GM18870 (cell line): ENCODE measurements around the gene UBE2G2.
"Not testable (repeated sequence)": the region's sequence is repeated elsewhere in the genome, so short reads cannot be mapped to it uniquely, and the experiment has no call there.

Source experiments
- ATAC-seq: cut with Tn5 transposase; IDR thresholded peaks from one replicate; pipeline ENCODE4 v1.9.1; 2021; ENCODE audit warnings: moderate library complexity; ENCODE audit not compliant: unreplicated experiment

The UBE2G2 gene

DNA sequence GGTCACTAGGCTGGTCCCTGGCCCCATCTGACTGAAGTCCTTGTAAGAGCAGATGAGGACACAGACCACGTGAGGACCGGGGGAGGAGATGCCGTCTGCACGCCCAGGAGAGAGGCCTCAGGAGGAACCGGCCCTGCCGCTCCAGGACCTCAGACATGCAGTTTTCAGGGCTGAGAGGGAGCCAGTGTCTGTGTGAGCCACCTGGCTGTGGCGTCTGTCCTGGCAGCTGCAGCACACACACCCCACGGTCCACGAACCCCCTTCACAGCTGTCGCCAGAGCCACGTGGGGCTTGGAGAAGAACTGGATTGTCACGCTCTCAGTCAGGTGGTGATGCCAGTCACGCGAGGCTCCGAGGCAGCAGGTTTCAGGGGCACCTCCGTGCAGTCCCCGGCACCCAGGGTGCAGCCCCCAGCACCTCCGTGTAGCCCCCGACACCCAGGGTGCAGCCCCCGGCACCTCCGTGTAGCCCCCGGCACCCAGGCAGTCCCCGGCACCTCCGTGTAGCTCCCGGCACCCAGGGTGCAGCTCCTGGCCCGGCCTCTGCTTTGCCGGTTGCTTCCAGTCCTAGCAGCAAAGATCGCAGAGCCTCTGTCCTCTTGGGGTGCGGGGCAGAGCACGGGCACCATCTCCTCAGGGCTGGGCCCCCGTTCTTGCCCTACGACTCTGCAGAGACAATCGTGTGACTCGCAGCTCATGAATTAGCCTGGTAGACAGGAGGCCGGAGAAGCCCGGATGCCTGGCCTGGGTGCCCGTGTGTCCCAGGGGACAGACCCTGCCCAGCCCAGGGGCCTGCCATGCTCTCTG is 35.2 kb upstream of the UBE2G2 start:
- ATAC-seq: no peak

GRCh38 chr21:44836349-44836665 is 34.7 kb upstream of the UBE2G2 start:
- ATAC-seq: no peak

GRCh38 chr21:44835647-44835973 is 34.0 kb upstream of the UBE2G2 start:
- ATAC-seq: no peak

DNA sequence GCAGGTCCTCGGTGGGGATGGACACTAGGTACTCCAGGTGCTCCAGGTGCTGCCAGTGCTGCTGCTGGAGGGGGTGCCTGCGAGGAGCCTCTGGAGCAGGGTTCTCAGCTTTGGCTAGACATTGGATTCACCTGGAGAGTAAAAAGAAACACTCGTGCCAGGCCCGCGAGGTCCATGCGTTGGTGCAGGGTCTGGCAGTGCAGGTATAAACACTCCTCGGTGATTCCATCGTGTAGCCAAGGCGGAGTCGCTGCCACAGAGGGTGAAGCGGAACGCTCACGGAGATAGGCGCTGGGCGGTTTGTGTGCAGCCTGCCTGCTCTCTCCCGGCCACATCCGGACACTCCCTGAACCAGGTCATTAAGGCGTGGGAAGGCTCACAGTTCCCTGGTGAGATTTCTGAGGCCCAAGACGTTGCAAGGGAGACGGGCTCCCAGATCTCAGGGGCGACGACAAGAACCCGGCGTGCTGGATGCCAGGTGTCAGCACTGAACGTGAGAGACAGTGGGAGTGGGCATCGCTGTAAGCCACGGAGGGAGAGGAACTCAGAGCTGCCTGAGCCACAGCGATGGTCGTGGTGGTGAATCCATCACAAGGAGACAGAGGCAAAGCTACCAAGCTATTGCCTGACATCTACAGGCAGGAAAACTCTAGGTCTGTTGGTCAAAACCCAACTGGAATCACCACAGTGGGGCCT is 33.5 kb upstream of the UBE2G2 start:
- ATAC-seq: no peak

GRCh38 chr21:44834231-44834950 is 32.8 kb upstream of the UBE2G2 start:
- no peak for ATAC-seq

DNA sequence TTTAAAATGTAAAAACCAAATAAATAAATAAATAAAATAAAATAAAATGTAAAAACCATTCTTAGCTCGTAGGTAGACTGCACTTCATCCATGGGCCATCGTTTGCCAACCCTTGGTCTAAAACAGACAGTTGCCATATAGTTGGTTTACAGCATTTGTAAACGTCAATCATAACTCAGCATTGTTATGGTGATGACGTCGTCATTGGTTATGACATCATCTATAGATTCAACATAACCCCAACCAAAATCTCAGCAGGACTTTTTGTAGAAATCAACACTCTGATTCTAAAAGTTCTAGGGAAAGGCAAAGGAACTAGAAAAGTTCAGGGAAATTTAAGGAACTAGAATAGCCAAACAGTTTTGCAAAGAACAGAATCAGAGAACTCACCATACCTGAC is 32.0 kb upstream of the UBE2G2 start:
- no peak for ATAC-seq

GRCh38 chr21:44832516-44833255 is 31.1 kb upstream of the UBE2G2 start:
- not testable (repeated sequence) for ATAC-seq

DNA sequence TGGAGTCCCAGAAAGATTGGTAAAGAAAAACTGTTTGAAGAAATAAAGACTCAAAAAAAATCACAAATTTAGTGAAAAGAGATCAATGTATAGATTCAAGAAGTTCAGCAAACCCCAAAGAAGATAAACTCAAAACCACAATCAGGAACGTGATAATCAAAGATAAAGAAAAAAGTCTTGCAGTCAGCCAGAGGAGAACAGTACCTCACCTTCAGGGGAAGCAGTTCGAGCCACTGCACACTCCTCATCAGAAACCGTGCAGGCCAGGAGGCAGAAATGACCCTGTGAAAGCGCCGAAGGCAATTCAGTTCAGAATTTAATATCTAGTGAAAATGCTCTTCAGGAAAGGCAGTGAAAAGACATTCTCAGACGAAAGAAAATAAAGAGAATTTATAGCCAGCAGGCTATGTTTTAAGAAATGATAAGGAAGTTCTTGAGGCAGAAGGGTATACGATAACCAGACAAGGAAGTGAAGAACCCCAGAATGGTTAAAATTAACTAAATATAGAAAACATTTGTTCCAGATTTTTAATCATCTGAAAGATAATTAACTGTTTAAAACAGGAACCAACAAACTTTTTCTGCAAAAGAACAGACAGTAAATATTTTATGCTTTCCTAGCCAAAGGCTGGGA is 29.7 kb upstream of the UBE2G2 start:
- no peak for ATAC-seq

GRCh38 chr21:44829507-44830092 is 28.0 kb upstream of the UBE2G2 start:
- no peak for ATAC-seq

- no peak for ATAC-seq
These were observed 26.9 kb upstream of the UBE2G2 start for GRCh38 chr21:44828362-44829056.

GRCh38 chr21:44823179-44823660 is 21.6 kb upstream of the UBE2G2 start:
- ATAC-seq: no peak

- no peak for ATAC-seq
These were observed 21.0 kb upstream of the UBE2G2 start for GRCh38 chr21:44822484-44823178.

GRCh38 chr21:44820851-44821250 is 19.2 kb upstream of the UBE2G2 start:
- no peak for ATAC-seq

DNA sequence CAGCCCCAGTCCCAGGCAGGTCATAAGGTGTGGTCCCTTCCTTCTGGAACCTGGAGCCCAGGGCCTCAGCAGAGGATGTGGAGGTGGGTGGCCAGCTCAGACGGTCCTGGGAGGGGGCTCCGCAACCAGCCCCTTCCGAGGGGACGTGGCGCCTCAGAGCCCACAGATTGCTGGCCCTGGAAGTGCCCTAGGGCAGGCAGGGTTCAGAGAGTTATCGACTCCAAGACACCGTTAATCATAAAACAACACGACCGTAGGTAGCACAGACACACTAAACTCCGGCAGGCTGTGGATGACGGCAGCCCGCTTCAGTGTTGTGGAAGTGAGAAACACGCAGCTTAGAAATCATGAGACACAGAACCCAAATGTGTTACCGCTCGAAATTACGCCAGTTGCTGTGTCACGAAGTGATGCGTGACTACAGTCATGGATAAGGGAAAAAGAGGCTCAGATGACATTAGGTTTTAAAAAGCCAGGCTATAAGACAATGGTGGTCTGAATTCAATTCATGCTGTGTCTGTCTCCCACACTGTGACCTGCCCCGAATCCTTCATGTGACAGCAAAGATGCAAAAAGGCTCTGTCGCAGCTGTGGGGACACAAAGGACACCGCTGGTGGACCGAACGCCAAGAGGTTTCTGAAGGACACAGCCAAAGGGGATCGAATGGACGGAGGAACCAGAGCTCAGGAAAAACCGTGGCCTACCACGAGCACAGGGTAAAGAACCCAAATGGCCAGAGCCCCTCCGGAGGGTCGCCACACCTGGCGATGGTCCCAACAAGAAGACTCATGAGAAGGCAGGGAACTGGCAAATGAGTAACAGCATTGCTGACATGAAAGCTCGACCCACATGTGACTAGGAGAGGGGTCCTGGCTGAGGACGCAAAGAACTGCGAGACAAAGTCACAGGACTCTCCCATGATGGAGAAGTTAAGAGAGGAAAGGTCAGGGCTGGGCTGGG is 17.9 kb upstream of the UBE2G2 start:
- ATAC-seq: no peak

- no peak for ATAC-seq
These were observed 17.0 kb upstream of the UBE2G2 start for GRCh38 chr21:44818640-44819011.

DNA sequence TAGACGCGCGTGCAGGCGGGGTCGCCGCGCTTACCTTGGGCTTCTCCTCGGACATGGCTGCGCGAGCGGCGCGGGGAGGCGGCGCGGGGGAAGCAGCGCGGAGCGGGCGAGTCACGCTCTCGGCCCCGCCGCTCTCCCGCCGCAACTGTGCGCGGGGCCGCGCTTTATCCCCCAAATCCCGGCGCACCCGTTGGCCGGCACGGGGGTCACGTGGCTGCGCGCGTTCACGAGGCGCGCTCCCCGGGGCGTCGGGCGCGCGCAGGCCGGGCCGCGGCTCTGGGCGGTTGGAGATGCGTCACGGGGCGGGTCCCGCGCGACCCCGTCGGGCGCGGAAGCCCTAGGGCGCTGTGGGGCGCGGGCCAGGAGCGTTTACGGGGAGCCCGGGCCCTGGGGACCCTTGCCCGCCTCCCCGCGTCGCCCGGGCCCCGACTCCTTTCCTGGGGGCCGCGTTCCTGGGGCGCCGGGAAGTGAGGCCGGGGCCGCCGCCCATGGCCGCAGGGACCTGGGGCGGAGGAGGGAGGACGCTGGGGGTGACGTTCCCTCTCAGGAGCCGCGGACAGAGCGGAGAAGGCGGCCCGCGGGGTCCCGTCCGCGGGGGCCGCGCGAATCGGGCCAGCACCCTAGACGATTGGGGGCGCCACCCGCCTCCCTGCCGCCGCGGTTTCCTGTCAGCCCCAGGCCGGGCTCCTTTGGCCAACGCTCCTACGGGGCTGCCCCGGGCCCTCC is 16.5 kb upstream of the UBE2G2 start, which contains the start of gene SUMO3:
SUMO3 (minus strand) TSS at position 149 of the 726 bp plus-strand sequence; CDS start at position 55, 94 bp downstream.
- no peak for ATAC-seq

DNA sequence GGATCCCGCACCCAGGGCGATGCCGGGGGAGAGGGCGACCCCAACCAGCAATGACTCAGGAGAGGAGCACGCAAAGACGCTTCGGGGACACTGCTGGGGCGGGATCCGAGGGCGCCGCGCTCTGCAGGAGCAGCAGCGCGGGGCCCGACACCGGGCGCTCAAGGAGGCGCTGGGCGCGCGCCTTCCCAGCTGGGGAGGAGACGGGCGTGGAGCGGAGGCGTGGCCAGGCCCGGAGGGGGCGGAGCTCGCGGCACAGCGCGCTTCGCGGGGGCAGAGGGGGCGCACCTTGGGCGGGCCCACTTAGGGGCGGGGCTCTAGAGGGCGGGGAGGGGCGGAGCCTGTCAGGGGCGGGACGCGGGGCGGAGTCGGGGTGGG is 15.9 kb upstream of the UBE2G2 start:
- ATAC-seq: no peak
